Stimulated activated CD8-positive, alpha-beta memory T cell treated with anti-CD3 and anti-CD28 coated beads, Interleukin-7, amount 100 ng/mL, for 24 hours (primary cell): ENCODE measurements around the gene CTSH.

Source experiments
- DNase-seq: peaks from one replicate; pipeline ENCODE4 v3.0.0-alpha.2; 2020; ENCODE audit warnings: low read depth

CTSH gene

GRCh38 chr15:78944669-78945407 is at the start of gene CTSH:
CTSH (minus strand) TSS chr15:78945046; CDS start chr15:78944981, 65 bp downstream.
- DNase-seq, result peak; percentile 38

GRCh38 chr15:78993931-78994530 is 49.2 kb upstream of the CTSH start:
- no peak for DNase-seq

- DNase-seq, result no peak
Observed at GRCh38 chr15:78993257-78993930, 48.5 kb upstream of the CTSH start.

- no peak for DNase-seq
Observed at GRCh38 chr15:78992416-78993256, 47.8 kb upstream of the CTSH start.

GRCh38 chr15:78991879-78992278 is 47.0 kb upstream of the CTSH start:
- no peak for DNase-seq

- DNase-seq, result no peak
Observed at GRCh38 chr15:78991476-78991875, 46.6 kb upstream of the CTSH start.

- DNase-seq, result no peak
Observed at GRCh38 chr15:78990278-78990677, 45.4 kb upstream of the CTSH start.

- no peak for DNase-seq
Observed at GRCh38 chr15:78989701-78990240, 44.9 kb upstream of the CTSH start.

GRCh38 chr15:78988361-78988911 is 43.6 kb upstream of the CTSH start:
- no peak for DNase-seq

- DNase-seq, result no peak
Observed at GRCh38 chr15:78987556-78988360, 42.9 kb upstream of the CTSH start.

- no peak for DNase-seq
Observed at GRCh38 chr15:78985859-78986475, 41.1 kb upstream of the CTSH start.

- no peak for DNase-seq
Observed at GRCh38 chr15:78984041-78984440, 39.2 kb upstream of the CTSH start.

GRCh38 chr15:78983146-78983918 is 38.5 kb upstream of the CTSH start:
- no peak for DNase-seq

- DNase-seq, result no peak
Observed at GRCh38 chr15:78982736-78983135, 37.9 kb upstream of the CTSH start.

- no peak for DNase-seq
Observed at GRCh38 chr15:78981532-78982313, 36.9 kb upstream of the CTSH start.

- DNase-seq, result no peak
Observed at GRCh38 chr15:78979456-78980320, 34.8 kb upstream of the CTSH start.

GRCh38 chr15:78978601-78979179 is 33.8 kb upstream of the CTSH start:
- no peak for DNase-seq
